HEK293 (cell line): Measurements from ENCODE around the gene DNAJC6.

Experiments used
- CTCF ChIA-PET: fragments of 350-600 bp; formaldehyde crosslinking; extraction: SDS; loops from one replicate; lab custom pipeline; 2021; ENCODE audit warnings: antibody characterized with exemption; lab: Yijun Ruan, JAX
- POLR2A ChIA-PET: fragments of 300-600 bp; formaldehyde crosslinking; extraction: SDS; loops from one replicate; lab custom pipeline; 2020; ENCODE audit warnings: antibody characterized with exemption, inconsistent platforms; lab: Yijun Ruan, JAX
- H3K27ac ChIP-seq: fragments of 200-500 bp; sonication (Bioruptor generic); 2 replicates; pipeline ENCODE4 v1.5.1; 2014; ENCODE audit warnings: low read depth, low read length, control low read depth, inconsistent platforms; ENCODE audit errors: extremely low read depth
- H3K36me3 ChIP-seq, 2 experiments: fragments of 200-500 bp in 1 of 2; sonication (Bioruptor generic) in 1 of 2; 1 replicate in 1 of 2; 2 replicates in 1 of 2; pipeline ENCODE4 v1.5.1; 2014 to 2017; ENCODE audit warnings: inconsistent platforms in 2 of 2, low read length in 2 of 2; ENCODE audit not compliant: control insufficient read depth in 2 of 2, insufficient read depth in 1 of 2
- H3K4me1 ChIP-seq: fragments of 200-500 bp; sonication (Bioruptor generic); 2 replicates; pipeline ENCODE4 v1.5.1; 2014; ENCODE audit warnings: mild to moderate bottlenecking, low read length, inconsistent platforms; ENCODE audit not compliant: control insufficient read depth, insufficient read depth
- H3K4me3 ChIP-seq: 2 replicates; pipeline ENCODE4 v1.5.1; 2011; ENCODE audit warnings: low read depth, mild to moderate bottlenecking, control low read depth, low read length, moderate library complexity
- H3K9me3 ChIP-seq: fragments of 200-500 bp; sonication (Bioruptor generic); 2 replicates; pipeline ENCODE4 v1.5.1; 2014; ENCODE audit warnings: low read depth, low read length, inconsistent platforms; ENCODE audit not compliant: control insufficient read depth, insufficient read depth
- EGR2 ChIP-seq: fragments of 450-650 bp; formaldehyde crosslinking; IDR thresholded peaks from 2 replicates; pipeline ENCODE4 v1.5.1; 2016; ENCODE audit warnings: low read depth, missing biosample characterization, missing genetic modification characterization
- GLIS1 ChIP-seq: fragments of 450-650 bp; formaldehyde crosslinking; IDR thresholded peaks from 2 replicates; pipeline ENCODE4 v1.5.1; 2016; ENCODE audit warnings: missing biosample characterization, missing genetic modification characterization
- KLF17 ChIP-seq: fragments of 450-650 bp; formaldehyde crosslinking; IDR thresholded peaks from 2 replicates; pipeline ENCODE4 v1.5.1; 2016; ENCODE audit warnings: missing biosample characterization, missing genetic modification characterization
- KLF7 ChIP-seq: fragments of 450-650 bp; formaldehyde crosslinking; IDR thresholded peaks from 2 replicates; pipeline ENCODE4 v1.5.1; 2016; ENCODE audit warnings: missing biosample characterization, missing genetic modification characterization, borderline replicate concordance
- KLF8 ChIP-seq: fragments of 450-650 bp; formaldehyde crosslinking; IDR thresholded peaks from 2 replicates; pipeline ENCODE4 v1.5.1; 2016; ENCODE audit warnings: missing biosample characterization, missing genetic modification characterization
- YY2 ChIP-seq: fragments of 450-650 bp; formaldehyde crosslinking; IDR thresholded peaks from 2 replicates; pipeline ENCODE4 v1.5.1; 2016; ENCODE audit warnings: missing biosample characterization, missing genetic modification characterization
- ZBTB17 ChIP-seq: fragments of 450-650 bp; formaldehyde crosslinking; IDR thresholded peaks from 2 replicates; pipeline ENCODE4 v1.5.1; 2016; ENCODE audit warnings: missing biosample characterization, missing genetic modification characterization
- ZFHX2 ChIP-seq: fragments of 450-650 bp; formaldehyde crosslinking; conservative IDR thresholded peaks from 2 replicates; pipeline ENCODE4 v1.5.1; 2016; ENCODE audit warnings: missing biosample characterization, missing genetic modification characterization
- ZFP3 ChIP-seq: fragments of 450-650 bp; formaldehyde crosslinking; IDR thresholded peaks from 2 replicates; pipeline ENCODE4 v1.5.1; 2016; ENCODE audit warnings: low read depth, missing biosample characterization, missing genetic modification characterization
- ZNF121 ChIP-seq: fragments of 450-650 bp; formaldehyde crosslinking; IDR thresholded peaks from 2 replicates; pipeline ENCODE4 v1.5.1; 2016; ENCODE audit warnings: missing biosample characterization, missing genetic modification characterization
- ZNF132 ChIP-seq: fragments of 450-650 bp; formaldehyde crosslinking; IDR thresholded peaks from 2 replicates; pipeline ENCODE4 v1.5.1; 2017; ENCODE audit warnings: missing biosample characterization, missing genetic modification characterization, borderline replicate concordance
- ZNF175 ChIP-seq: fragments of 450-650 bp; formaldehyde crosslinking; IDR thresholded peaks from 2 replicates; pipeline ENCODE4 v1.5.1; 2016; ENCODE audit warnings: missing biosample characterization, missing genetic modification characterization
- ZNF2 ChIP-seq: fragments of 450-650 bp; formaldehyde crosslinking; IDR thresholded peaks from 2 replicates; pipeline ENCODE4 v1.5.1; 2016; ENCODE audit warnings: missing biosample characterization, missing genetic modification characterization
- ZNF248 ChIP-seq: fragments of 450-650 bp; formaldehyde crosslinking; IDR thresholded peaks from 2 replicates; pipeline ENCODE4 v1.5.1; 2017; ENCODE audit warnings: missing biosample characterization, missing genetic modification characterization
- ZNF274 ChIP-seq, 2 experiments: fragments of 200-500 bp in 1 of 2; fragments of 450-650 bp in 1 of 2; sonication (Bioruptor generic) in 1 of 2; formaldehyde crosslinking in 1 of 2; IDR thresholded peaks; 2 replicates each; pipeline versions ENCODE4 v1.5.1 to v1.6.1; 2014 to 2016; ENCODE audit warnings: borderline replicate concordance in 1 of 2, inconsistent platforms in 1 of 2, low read length in 1 of 2, missing biosample characterization in 1 of 2, missing genetic modification characterization in 1 of 2
- ZNF292 ChIP-seq: fragments of 450-650 bp; formaldehyde crosslinking; IDR thresholded peaks from 2 replicates; pipeline ENCODE4 v1.5.1; 2016; ENCODE audit warnings: low read depth, missing biosample characterization, missing genetic modification characterization, borderline replicate concordance
- ZNF433 ChIP-seq: fragments of 450-650 bp; formaldehyde crosslinking; IDR thresholded peaks from 2 replicates; pipeline ENCODE4 v1.5.1; 2016; ENCODE audit warnings: missing biosample characterization, missing genetic modification characterization, low read depth
- ZNF621 ChIP-seq: fragments of 450-650 bp; formaldehyde crosslinking; IDR thresholded peaks from 2 replicates; pipeline ENCODE4 v1.5.1; 2017; ENCODE audit warnings: missing biosample characterization, missing genetic modification characterization
- ZNF776 ChIP-seq: fragments of 450-650 bp; formaldehyde crosslinking; IDR thresholded peaks from 2 replicates; pipeline ENCODE4 v1.5.0; 2017; ENCODE audit warnings: missing biosample characterization, missing genetic modification characterization, borderline replicate concordance
- TF ChIP-seq, protein P1 (sequence below): sonication (generic); formaldehyde crosslinking; IDR thresholded peaks from 2 replicates; pipeline ENCODE4 v1.8.1; 2022; ENCODE audit warnings: mild to moderate bottlenecking, moderate library complexity, missing genetic modification reagents
- TF ChIP-seq, protein P2 (sequence below): fragments of 450-650 bp; formaldehyde crosslinking; IDR thresholded peaks from 2 replicates; pipeline ENCODE4 v1.5.1; 2016; ENCODE audit warnings: missing biosample characterization, missing genetic modification characterization

The DNAJC6 gene

DNA sequence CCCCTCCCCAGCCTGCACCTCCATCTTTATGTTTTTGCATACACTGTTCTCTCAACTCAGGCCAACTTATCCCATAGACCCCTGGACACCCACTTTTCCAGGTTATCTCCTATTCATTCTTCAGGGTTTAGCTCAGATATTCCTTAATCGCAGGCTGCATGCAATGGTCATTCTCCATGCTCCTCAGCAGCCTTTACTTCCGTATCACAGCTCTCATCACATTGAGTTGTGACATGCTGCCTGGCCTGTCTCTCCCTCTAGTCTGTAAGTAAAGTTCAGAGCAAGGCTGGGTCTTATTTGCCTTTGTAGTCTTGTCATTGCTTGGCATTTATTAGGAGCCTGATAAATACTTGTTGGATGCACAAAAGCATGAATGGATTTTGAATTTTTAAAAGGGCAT is 6.9 kb downstream of the DNAJC6 start:
- Histone ChIP-seq H3K9me3 (no peaks in the 10 kb centered on the region), H3K36me3 (peaks cover 0 to 6% of the 10 kb centered on the region in 2 experiments; a peak in 1 of 3 replicates), H3K4me3 (no peak overlapping the region), H3K27ac (no peak overlapping the region), H3K4me1 (no peaks in the 10 kb centered on the region)
- POLR2A ChIA-PET = no interaction called here
- CTCF ChIA-PET = interaction anchor here (0.6 to 0.8 kb wide), 3 partner anchors 21 to 1809 kb away, joined by 3 to 5 read pairs (median 3); no protein-coding TSS in a partner anchor
- TF ChIP-seq ZNF121 (tag by site-specific recombination) = no peak
- TF ChIP-seq ZNF2 (tag by site-specific recombination) = no peak
- TF ChIP-seq ZNF776 (tag by site-specific recombination) = no peak
- TF ChIP-seq KLF17 = no peak
- TF ChIP-seq, all 188 proteins: peak for 0

- CTCF ChIA-PET = interaction anchor here (0.6 kb wide), 1 partner anchor 53 kb away, joined by 3 read pairs; no protein-coding TSS in a partner anchor
- POLR2A ChIA-PET = no interaction called here
- peaks cover 0 to 6% of the 10 kb centered on the region in 2 experiments; a peak in 1 of 3 replicates for H3K36me3 ChIP-seq
- H3K4me3 ChIP-seq = no peak overlapping the region
- TF ChIP-seq ZFP3 (tag by site-specific recombination) (no peak), EGR2 (tag by site-specific recombination) (peak; percentile 28; the same call in 1 of the 2 replicates), KLF7 (no peak), GLIS1 (tag by site-specific recombination) (no peak), ZFHX2 (0 out of 2 replicates have a peak, but pooled peaks have one; percentile 12), YY2 (tag by site-specific recombination) (no peak)
- TF ChIP-seq, protein P1, sequence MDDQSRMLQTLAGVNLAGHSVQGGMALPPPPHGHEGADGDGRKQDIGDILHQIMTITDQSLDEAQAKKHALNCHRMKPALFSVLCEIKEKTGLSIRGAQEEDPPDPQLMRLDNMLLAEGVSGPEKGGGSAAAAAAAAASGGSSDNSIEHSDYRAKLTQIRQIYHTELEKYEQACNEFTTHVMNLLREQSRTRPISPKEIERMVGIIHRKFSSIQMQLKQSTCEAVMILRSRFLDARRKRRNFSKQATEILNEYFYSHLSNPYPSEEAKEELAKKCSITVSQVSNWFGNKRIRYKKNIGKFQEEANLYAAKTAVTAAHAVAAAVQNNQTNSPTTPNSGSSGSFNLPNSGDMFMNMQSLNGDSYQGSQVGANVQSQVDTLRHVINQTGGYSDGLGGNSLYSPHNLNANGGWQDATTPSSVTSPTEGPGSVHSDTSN (CRISPR knock-in tag) = no peak
- TF ChIP-seq, all 188 proteins: peak for 2
- H3K4me1 ChIP-seq = no peaks in the 10 kb centered on the region
- no peak overlapping the region for H3K27ac ChIP-seq
- no peaks in the 10 kb centered on the region for H3K9me3 ChIP-seq
These were observed 8.7 kb downstream of the DNAJC6 start for GRCh38 chr1:65317866-65318653.

- H3K4me3 ChIP-seq = no peak overlapping the region
- TF ChIP-seq, protein P2, sequence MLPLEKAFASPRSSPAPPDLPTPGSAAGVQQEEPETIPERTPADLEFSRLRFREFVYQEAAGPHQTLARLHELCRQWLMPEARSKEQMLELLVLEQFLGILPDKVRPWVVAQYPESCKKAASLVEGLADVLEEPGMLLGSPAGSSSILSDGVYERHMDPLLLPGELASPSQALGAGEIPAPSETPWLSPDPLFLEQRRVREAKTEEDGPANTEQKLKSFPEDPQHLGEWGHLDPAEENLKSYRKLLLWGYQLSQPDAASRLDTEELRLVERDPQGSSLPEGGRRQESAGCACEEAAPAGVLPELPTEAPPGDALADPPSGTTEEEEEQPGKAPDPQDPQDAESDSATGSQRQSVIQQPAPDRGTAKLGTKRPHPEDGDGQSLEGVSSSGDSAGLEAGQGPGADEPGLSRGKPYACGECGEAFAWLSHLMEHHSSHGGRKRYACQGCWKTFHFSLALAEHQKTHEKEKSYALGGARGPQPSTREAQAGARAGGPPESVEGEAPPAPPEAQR (tag by site-specific recombination) = no peak
- no peak for TF ChIP-seq ZNF292 (tag by site-specific recombination)
- TF ChIP-seq ZNF132 (tag by site-specific recombination) = no peak
- no peak for TF ChIP-seq ZNF621 (tag by site-specific recombination)
- TF ChIP-seq ZNF248 (tag by site-specific recombination) = no peak
- no peak for TF ChIP-seq ZNF274 (IDR thresholded peaks at IDR 0.05; ENCODE audit: low read length)
- no peak for TF ChIP-seq ZNF274 (tag by site-specific recombination; IDR thresholded peaks at IDR 0.05; ENCODE audit: borderline replicate concordance)
- no peak for TF ChIP-seq ZBTB17 (tag by site-specific recombination)
- TF ChIP-seq ZFP3 (tag by site-specific recombination) = no peak
- no peak for TF ChIP-seq ZNF175 (tag by site-specific recombination)
- TF ChIP-seq ZNF433 (tag by site-specific recombination) = no peak
- no peak for TF ChIP-seq KLF8 (tag by site-specific recombination)
- H3K36me3 ChIP-seq = peaks cover 0 to 6% of the 10 kb centered on the region in 2 experiments; a peak in 1 of 3 replicates
- no peak overlapping the region for H3K27ac ChIP-seq
- POLR2A ChIA-PET = no interaction called here
- no peaks in the 10 kb centered on the region for H3K9me3 ChIP-seq
- H3K4me1 ChIP-seq = no peaks in the 10 kb centered on the region
- CTCF ChIA-PET = no interaction called here
These were observed 9.8 kb downstream of the DNAJC6 start for GRCh38 chr1:65319141-65319540.
